NCI-H2227 treated with DMSO at 0.1 percent for 48 hours (cell line): ENCODE data around the gene MEFV.
"Not testable (repeated sequence)": the region's sequence is repeated elsewhere in the genome, so short reads cannot be mapped to it uniquely, and the experiment has no call there.

Experiments used
- DNase-seq: peaks from one replicate; lab custom pipeline; 2025; lab: John Stamatoyannopoulos, UW

The MEFV gene, protein sequence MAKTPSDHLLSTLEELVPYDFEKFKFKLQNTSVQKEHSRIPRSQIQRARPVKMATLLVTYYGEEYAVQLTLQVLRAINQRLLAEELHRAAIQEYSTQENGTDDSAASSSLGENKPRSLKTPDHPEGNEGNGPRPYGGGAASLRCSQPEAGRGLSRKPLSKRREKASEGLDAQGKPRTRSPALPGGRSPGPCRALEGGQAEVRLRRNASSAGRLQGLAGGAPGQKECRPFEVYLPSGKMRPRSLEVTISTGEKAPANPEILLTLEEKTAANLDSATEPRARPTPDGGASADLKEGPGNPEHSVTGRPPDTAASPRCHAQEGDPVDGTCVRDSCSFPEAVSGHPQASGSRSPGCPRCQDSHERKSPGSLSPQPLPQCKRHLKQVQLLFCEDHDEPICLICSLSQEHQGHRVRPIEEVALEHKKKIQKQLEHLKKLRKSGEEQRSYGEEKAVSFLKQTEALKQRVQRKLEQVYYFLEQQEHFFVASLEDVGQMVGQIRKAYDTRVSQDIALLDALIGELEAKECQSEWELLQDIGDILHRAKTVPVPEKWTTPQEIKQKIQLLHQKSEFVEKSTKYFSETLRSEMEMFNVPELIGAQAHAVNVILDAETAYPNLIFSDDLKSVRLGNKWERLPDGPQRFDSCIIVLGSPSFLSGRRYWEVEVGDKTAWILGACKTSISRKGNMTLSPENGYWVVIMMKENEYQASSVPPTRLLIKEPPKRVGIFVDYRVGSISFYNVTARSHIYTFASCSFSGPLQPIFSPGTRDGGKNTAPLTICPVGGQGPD

DNA sequence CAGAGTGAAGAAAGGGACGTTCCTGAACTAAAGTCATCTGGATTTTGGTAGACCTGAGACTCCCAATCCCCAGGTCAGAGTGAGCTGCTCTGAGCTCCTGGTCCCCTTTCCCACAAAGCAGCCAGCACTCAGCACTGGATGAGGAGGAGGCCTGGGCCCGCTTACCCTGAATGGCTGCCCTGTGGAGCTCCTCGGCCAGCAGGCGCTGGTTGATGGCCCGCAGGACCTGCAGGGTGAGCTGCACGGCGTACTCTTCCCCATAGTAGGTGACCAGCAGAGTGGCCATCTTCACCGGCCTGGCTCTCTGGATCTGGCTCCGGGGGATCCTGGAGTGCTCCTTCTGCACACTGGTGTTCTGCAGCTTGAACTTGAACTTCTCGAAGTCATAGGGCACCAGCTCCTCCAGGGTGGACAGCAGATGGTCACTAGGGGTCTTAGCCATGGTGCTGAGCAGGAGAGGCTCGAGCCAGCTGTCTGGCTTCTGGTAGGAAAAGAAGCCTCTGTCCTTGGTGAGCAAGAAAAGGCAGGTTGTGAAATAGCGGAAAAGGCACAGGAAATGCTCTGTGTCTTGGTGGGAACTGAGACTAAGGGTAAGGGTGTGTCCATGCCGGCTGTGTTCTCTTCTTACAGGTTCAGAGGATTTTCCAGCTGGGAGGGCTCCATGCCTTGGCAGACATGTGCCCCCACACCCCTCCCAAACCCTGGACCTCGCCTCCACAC lies at the start of gene MEFV:
TSS of gene MEFV (minus strand) at position 488 of the 720 bp plus-strand sequence. CDS start at position 442, 46 bp downstream.
- DNase-seq = no peak

- no peak for DNase-seq
Measured at GRCh38 chr16:3306078-3306477, 49.6 kb upstream of the MEFV start.

GRCh38 chr16:3305109-3306068 lies 49.0 kb upstream of the MEFV start, which contains the start of the genes TIGD7 and ZNF75A:
TIGD7 (minus strand) TSS chr16:3305430; CDS start chr16:3300614, 4,816 bp downstream.
ZNF75A (plus strand) TSS chr16:3305497; CDS start chr16:3308429, 2,932 bp downstream.
- DNase-seq = peak; percentile 89

DNA sequence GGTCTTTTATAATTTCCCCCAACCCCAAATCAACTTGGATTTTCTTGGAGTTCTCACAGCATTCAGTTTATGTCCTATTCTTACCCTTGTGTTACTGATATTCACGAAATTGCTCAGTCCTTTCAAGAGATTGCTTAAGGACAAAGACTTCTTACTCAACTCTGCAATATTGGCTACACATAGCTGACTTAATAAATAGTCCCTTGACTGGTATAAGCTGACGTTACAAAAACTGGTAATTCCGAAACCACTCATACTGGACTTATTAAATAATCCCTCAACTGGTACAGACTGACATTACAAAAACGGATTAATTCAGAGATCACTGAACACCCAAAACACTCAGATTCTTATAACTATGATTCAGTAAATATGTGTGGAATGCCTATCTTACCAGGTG lies 47.9 kb upstream of the MEFV start:
- DNase-seq = no peak

DNA sequence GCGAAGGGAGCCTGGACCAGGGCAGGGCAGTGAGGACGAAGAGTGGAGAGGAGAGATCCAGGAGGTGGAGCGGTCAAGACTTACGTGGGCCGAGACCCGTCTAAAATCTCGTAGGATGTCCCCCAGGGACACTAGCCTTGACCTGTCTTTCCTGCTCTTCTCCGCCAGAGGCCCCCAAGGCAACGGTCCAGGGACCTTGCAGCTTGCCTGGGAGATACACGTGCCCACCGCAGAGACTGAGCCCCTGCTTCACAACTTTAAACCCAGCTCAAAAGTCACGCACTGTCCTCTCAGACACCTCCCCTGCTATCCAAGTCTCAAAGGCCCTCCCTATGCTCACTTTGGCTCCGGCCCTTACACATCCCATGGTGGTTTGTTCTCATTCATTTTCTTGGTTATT lies 39.4 kb upstream of the MEFV start:
- no peak for DNase-seq

- DNase-seq = no peak
Measured at GRCh38 chr16:3295209-3295608, 38.8 kb upstream of the MEFV start.

DNA sequence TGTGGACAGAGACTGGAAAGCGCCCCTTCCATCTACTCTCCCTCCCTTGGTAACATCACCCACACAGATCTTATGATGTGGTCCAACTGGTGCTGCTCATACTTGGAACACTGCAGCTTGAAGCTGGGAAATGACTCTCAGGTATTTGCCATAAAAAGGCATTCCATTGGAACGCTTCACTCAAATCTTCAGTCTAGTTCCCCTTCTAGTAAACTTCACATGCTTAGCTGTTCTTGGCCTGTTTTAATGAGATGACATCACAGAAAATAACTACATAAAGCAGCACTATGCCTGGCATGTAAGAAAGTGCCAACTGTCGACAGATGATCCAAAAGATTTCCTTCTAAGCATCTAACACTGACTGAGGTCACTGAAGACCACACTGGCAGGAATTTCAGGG lies 36.2 kb upstream of the MEFV start:
- DNase-seq = no peak

DNA sequence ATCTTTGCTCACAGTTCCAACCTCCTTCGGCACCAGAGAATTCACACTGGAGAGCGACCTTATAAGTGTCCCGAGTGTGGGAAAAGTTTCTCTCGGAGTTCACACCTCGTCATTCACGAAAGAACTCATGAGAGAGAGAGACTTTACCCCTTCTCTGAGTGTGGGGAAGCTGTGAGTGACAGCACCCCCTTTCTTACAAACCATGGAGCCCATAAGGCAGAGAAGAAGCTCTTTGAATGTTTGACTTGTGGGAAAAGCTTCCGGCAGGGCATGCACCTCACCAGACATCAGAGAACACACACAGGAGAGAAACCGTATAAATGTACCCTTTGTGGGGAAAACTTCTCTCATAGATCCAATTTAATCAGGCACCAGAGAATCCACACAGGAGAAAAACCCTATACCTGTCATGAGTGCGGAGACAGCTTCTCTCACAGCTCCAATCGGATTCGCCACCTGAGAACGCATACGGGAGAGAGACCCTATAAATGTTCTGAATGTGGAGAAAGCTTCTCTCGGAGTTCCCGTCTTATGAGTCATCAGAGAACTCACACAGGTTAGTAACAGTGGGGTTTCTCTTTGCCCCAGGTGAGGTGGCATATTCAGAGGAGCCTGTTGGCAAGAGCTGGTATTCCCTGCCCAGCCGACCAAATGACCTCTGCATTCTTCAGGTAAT lies 33.7 kb upstream of the MEFV start:
- DNase-seq = no peak

DNA sequence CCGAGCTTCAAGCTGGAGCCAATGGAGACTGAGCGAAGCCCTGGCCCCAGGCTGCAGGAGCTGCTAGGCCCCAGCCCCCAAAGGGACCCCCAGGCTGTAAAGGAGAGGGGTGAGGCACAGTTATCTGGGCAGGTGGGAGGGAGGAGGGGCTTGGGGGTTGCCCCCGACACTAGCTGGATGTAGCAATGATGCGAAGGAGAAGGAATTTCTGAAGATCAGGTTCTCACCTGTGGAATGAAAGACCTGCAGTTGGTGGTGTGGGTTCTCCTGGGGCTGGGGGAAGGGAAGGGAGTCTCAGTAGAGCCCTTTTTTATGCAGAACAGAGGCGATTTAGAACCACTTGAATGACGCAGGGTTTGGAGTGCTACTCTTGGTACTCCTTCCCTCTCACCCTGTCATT lies 28.7 kb upstream of the MEFV start:
- no peak for DNase-seq

DNA sequence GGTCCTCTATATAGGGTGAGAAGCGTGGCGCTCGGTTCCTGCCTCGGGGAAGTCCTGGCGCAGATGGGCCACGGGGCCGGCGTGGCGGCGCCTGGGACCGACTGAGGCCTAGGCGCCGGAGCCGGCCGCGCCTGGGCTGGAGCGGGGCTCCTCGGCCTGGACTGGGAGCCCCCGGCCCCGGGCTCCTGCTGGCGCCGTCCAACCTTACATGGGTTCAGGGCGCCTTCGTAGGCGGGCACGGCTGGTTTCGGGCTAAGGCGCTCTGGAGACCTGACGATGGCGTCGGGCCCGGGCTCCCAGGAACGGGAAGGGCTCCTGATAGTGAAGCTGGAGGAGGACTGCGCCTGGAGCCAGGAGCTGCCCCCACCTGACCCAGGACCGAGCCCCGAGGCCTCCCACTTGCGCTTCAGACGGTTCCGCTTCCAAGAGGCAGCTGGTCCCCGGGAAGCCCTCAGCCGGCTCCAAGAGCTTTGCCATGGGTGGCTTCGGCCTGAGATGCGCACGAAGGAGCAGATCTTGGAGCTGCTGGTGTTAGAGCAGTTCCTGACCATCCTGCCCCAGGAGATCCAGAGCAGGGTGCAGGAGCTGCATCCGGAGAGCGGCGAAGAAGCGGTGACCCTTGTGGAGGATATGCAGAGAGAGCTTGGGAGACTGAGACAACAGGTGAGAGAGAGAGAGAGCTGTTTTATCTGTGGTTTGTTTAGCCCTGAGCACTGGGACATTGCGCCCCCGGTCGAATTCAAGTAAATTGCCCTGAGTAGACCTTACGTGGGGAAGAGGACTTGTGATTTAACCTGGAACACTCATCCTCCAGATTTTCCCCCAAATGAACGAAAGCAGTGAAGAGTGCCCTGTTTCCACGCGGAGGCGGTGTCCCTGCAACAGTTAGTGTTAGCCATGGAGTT lies 27.4 kb upstream of the MEFV start:
- DNase-seq = no peak

- peak; percentile 98 for DNase-seq
Measured at GRCh38 chr16:3282730-3283542, 26.5 kb upstream of the MEFV start, which contains the start of gene ZNF263. ZNF263 (plus strand) TSS chr16:3283491; CDS start chr16:3283819, 328 bp downstream.

- peak; percentile 95 for DNase-seq
Measured at GRCh38 chr16:3282103-3282729, 25.8 kb upstream of the MEFV start.

DNA sequence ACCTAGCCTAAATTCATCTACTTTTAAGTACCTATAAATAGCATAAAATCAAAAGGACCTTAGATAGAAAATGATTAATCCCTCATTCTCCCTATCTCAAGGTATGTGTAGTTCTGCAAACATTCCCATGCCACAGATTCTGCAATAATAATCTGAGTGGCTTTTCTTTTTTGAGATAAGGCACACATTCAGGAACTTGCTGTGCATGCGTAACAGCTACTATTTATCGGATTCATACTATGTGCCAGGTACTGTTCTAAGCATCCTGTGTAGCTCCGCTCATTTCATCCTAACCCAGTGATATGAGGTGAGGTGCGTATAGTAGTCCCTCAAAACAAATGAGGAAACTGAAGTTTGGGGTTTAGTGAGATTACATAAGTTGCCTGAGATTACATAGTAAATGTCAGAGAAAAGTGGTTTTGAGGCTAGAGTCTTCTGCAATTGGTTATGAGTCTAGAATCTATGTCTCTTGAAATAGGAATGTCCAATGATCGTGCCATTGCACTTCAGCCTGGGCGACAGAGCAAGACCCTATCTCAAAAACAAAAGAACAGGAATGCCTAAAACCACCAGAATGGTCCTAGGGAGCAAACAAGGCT lies 24.9 kb upstream of the MEFV start:
- no peak for DNase-seq

GRCh38 chr16:3276679-3277078 lies 20.2 kb upstream of the MEFV start:
- DNase-seq = no peak

- DNase-seq = no peak
Measured at GRCh38 chr16:3274947-3275346, 18.5 kb upstream of the MEFV start.

GRCh38 chr16:3274490-3274889 lies 18.1 kb upstream of the MEFV start:
- DNase-seq = peak; percentile 67

- DNase-seq = not testable (repeated sequence)
Measured at GRCh38 chr16:3271281-3271680, 14.8 kb upstream of the MEFV start.

DNA sequence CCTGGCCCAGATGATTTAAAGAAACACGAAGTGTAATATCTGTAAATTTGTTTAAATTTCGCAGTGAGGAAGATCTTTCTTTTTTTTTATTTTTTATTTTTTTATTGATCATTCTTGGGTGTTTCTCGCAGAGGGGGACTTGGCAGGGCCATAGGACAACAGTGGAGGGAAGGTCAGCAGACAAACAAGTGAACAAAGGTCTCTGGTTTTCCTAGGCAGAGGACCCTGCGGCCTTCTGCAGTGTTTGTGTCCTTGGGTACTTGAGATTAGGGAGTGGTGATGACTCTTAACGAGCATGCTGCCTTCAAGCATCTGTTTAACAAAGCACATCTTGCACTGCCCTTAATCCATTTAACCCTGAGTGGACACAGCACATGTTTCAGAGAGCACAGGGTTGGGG lies 14.3 kb upstream of the MEFV start:
- not testable (repeated sequence) for DNase-seq
